Stomach (tissue), 4 donors: Measurements from ENCODE around the gene EMC6.
"Not testable (repeated sequence)": the region's sequence is repeated elsewhere in the genome, so short reads cannot be mapped to it uniquely, and the experiment has no call there.

ENCODE experiments used
- EP300 ChIP-seq: sonication (generic); formaldehyde crosslinking; IDR thresholded peaks from one replicate; pipeline ENCODE4 v1.6.1; 2017; ENCODE audit warnings: antibody characterized with exemption
- TF ChIP-seq, protein P1 (sequence below), 7 experiments: fragments of 450-650 bp in 4 of 7; fragments of 200-600 bp in 3 of 7; sonication (generic) in 3 of 7; IDR thresholded peaks; one replicate each; pipeline ENCODE4 v1.5.1; 2016 to 2019; ENCODE audit warnings: antibody characterized with exemption in 7 of 7, control low read depth in 2 of 7, mild to moderate bottlenecking in 1 of 7

- TF ChIP-seq EP300, result not testable (repeated sequence)
- TF ChIP-seq, protein P1, sequence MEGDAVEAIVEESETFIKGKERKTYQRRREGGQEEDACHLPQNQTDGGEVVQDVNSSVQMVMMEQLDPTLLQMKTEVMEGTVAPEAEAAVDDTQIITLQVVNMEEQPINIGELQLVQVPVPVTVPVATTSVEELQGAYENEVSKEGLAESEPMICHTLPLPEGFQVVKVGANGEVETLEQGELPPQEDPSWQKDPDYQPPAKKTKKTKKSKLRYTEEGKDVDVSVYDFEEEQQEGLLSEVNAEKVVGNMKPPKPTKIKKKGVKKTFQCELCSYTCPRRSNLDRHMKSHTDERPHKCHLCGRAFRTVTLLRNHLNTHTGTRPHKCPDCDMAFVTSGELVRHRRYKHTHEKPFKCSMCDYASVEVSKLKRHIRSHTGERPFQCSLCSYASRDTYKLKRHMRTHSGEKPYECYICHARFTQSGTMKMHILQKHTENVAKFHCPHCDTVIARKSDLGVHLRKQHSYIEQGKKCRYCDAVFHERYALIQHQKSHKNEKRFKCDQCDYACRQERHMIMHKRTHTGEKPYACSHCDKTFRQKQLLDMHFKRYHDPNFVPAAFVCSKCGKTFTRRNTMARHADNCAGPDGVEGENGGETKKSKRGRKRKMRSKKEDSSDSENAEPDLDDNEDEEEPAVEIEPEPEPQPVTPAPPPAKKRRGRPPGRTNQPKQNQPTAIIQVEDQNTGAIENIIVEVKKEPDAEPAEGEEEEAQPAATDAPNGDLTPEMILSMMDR (IDR thresholded peaks at IDR 0.05), result not testable (repeated sequence)
These were observed 37.0 kb downstream of the EMC6 start for GRCh38 chr17:3705718-3705984.
